Measurements from ENCODE around the gene HGF. TPM values are rescaled to one million over a fixed set of nuclear protein-coding genes. Genes with fewer than 3 reads are reported as not detected.

Gene HGF
- total RNA-seq, 2 experiments from 2014 or later, result not detected

GRCh38 chr7:81662531-81662930, 107.3 kb downstream of the HGF start:
- intact Hi-C loops (cut with micrococcal nuclease), result no loop called here
- H3K27ac Mint-ChIP-seq, result no peak overlapping the region
- POLR2A ChIA-PET, result no interaction called here
- DNase-seq, result no peak
- CTCF ChIA-PET, result interaction anchor here (0.6 kb wide), 1 partner anchor 12 kb away, joined by 3 read pairs; no protein-coding TSS in a partner anchor
- H3K9me3 Mint-ChIP-seq, result peaks cover 7% of the 10 kb centered on the region
- no peaks in the 10 kb centered on the region for H3K27me3 Mint-ChIP-seq
- no peak overlapping the region for H3K4me3 Mint-ChIP-seq
- no peaks in the 10 kb centered on the region for H3K4me1 Mint-ChIP-seq (ENCODE audit: low read depth)
- H3K36me3 Mint-ChIP-seq, result no peaks in the 10 kb centered on the region

- no peak for DNase-seq
- H3K9me3 Mint-ChIP-seq, result peaks cover 8% of the 10 kb centered on the region
- H3K36me3 Mint-ChIP-seq, result no peaks in the 10 kb centered on the region
- no peaks in the 10 kb centered on the region for H3K27me3 Mint-ChIP-seq
- H3K4me1 Mint-ChIP-seq (ENCODE audit: low read depth), result no peaks in the 10 kb centered on the region
- ChIA-PET CTCF (interaction anchor here (0.6 kb wide), 1 partner anchor 25 kb away, joined by 3 read pairs; no protein-coding TSS in a partner anchor), POLR2A (no interaction called here)
- intact Hi-C loops (cut with micrococcal nuclease), result no loop called here
- no peak overlapping the region for H3K4me3 Mint-ChIP-seq
- H3K27ac Mint-ChIP-seq, result no peak overlapping the region
Observed at GRCh38 chr7:81659697-81660395, 110.0 kb downstream of the HGF start.

DNA sequence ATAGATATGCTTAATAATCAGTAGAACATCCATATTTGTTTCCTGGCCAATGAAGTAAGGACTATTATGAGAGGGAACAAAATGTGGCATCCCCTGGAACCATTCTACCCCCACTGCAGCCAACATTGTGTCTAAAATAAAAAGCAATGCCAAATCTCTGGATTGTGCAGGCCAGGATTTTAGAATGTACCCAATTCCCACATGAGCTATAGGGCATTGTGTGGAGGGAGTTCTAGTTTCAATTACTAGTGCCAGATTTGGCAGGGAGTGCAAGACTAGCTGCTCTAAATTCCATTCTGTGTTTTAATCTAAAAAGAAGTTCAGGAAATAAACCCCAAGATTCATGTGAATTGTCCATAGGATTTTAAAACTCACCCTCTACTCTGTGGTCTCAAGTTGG, 112.3 kb downstream of the HGF start:
- POLR2A ChIA-PET, result no interaction called here
- Mint-ChIP-seq H3K4me1 (ENCODE audit: low read depth) (no peaks in the 10 kb centered on the region), H3K4me3 (no peak overlapping the region), H3K36me3 (no peaks in the 10 kb centered on the region), H3K27me3 (no peaks in the 10 kb centered on the region), H3K9me3 (peaks cover 20% of the 10 kb centered on the region), H3K27ac (no peak overlapping the region)
- DNase-seq, result no peak
- intact Hi-C loops (cut with micrococcal nuclease), result no loop called here
- CTCF ChIA-PET, result no interaction called here

DNA sequence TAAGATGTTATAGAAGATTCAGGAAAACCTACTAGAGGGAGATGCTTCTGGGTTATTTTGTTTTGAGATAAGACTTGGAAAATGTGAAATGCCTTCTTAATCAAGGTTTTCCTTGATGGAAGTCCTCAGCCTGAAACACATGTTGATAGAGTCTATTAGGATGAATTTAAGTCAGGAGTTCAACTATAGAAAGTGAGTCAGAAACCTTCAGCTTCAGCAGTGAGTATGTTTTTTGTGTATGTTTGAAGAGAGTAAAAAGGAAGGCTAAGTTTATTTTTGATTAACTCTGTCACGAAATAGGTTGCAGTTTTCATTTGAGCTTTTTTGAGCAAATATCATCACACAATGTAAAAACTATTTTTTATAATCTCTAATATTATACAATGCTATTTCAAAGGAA, 114.6 kb downstream of the HGF start:
- H3K9me3 Mint-ChIP-seq, result peaks cover 33% of the 10 kb centered on the region
- ChIA-PET POLR2A (no interaction called here), CTCF (no interaction called here)
- no peak overlapping the region for H3K4me3 Mint-ChIP-seq
- intact Hi-C loops (cut with micrococcal nuclease), result no loop called here
- no peaks in the 10 kb centered on the region for H3K27me3 Mint-ChIP-seq
- H3K27ac Mint-ChIP-seq, result no peak overlapping the region
- H3K4me1 Mint-ChIP-seq (ENCODE audit: low read depth), result no peaks in the 10 kb centered on the region
- no peaks in the 10 kb centered on the region for H3K36me3 Mint-ChIP-seq
- DNase-seq, result no peak

DNA sequence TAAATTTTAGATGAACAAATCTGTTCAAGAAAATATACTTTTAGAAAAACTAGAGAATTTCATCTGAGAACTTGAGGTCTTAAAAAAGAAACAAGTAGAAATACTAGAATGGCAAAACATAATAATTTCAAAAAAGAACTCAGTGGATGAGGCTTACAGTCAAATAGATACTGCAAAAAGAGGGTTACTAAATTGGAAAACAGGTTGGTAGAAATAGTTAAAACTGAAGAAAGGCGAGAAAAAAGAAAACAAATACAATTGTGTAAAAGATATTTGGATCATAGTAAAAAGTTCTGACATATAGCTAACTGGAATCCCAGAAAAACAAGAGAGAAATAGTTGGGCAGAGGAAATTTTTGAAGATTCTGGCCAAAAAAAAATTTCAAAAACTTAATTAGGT, 117.6 kb downstream of the HGF start:
- intact Hi-C loops (cut with micrococcal nuclease), result no loop called here
- H3K9me3 Mint-ChIP-seq, result peaks cover 41% of the 10 kb centered on the region
- no peaks in the 10 kb centered on the region for H3K36me3 Mint-ChIP-seq
- H3K27ac Mint-ChIP-seq, result no peak overlapping the region
- H3K4me3 Mint-ChIP-seq, result no peak overlapping the region
- H3K4me1 Mint-ChIP-seq (ENCODE audit: low read depth), result no peaks in the 10 kb centered on the region
- ChIA-PET CTCF (no interaction called here), POLR2A (no interaction called here)
- H3K27me3 Mint-ChIP-seq, result no peaks in the 10 kb centered on the region
- DNase-seq, result no peak

All from activated CD4-positive, alpha-beta memory T cell treated with anti-CD3 and anti-CD28 coated beads for 36 hours (primary cell).